ENCODE measurements around the gene CALN1. TPM values are rescaled to one million over a fixed set of nuclear protein-coding genes. Genes with fewer than 3 reads are reported as not detected.
"Not testable (repeated sequence)": the region's sequence is repeated elsewhere in the genome, so short reads cannot be mapped to it uniquely, and the experiment has no call there.

Gene CALN1
- total RNA-seq, 1 donor from 2014 or later, result 0.13 TPM

DNA sequence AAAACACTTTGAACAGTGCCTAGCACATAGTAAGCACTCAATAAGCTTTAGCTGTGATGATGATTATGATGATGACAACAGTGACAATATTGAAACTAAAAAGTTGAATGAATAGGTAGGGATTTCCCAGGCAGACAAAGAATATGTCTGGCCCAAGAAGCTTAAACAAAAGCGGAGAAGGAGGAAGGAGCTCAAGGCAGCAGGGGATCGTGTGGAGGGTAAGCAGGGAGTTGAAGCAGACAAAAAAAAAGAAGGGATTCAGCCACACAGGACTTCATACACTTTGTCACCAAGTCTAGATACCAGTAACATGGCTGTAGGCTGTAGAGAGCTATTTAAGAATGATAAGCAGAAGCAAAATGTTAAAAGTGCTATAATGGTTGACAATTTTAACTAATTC, 144.0 kb downstream of the CALN1 start:
- no peak for DNase-seq (ENCODE audit: low read depth in 2 of 2)

DNA sequence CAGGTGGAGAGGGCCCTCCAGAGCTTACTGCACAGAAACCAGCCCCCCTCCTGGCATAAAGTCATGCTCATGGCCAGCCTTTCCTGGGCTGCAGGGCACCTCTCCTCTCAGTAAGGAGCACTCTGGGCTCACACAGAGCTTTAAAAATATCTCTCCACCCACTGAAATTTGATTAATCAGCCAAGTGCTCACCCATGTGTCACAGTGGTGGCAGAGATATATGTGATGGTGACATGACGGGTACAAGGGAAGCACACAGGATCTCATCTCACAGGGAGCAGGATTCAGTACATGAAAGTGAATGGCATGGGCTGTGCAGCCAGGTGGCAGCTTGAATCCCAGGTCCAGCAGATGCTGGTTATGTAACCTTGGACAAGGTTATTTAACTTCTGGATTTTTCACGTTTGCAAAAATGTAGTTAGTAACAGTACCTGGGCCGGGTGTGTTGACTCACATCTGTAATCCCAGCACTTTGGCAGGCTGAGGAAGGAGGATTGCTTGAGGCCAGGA, 144.8 kb downstream of the CALN1 start:
- no peak for DNase-seq (ENCODE audit: low read depth in 2 of 2)

DNA sequence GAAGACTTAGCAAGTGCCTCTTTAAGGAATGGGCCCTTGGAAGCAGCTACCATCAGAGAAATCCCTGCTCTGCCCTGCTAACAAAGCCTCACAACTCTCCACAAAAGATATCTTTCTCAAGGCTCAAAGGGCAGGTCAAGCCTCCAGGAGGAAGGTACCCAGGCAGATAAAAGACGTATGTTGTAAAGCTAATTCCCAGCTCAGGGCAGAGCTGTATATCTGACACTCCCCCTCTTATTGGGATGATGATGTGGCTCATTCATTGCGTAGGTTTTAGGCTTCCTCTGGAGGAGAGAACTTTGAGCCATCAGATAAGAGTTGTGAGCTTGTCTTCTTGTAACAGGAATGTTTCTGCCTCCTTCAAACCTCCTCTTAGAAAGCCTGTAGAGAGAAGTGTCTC, 145.4 kb downstream of the CALN1 start:
- no peak for DNase-seq (ENCODE audit: low read depth in 2 of 2)

DNA sequence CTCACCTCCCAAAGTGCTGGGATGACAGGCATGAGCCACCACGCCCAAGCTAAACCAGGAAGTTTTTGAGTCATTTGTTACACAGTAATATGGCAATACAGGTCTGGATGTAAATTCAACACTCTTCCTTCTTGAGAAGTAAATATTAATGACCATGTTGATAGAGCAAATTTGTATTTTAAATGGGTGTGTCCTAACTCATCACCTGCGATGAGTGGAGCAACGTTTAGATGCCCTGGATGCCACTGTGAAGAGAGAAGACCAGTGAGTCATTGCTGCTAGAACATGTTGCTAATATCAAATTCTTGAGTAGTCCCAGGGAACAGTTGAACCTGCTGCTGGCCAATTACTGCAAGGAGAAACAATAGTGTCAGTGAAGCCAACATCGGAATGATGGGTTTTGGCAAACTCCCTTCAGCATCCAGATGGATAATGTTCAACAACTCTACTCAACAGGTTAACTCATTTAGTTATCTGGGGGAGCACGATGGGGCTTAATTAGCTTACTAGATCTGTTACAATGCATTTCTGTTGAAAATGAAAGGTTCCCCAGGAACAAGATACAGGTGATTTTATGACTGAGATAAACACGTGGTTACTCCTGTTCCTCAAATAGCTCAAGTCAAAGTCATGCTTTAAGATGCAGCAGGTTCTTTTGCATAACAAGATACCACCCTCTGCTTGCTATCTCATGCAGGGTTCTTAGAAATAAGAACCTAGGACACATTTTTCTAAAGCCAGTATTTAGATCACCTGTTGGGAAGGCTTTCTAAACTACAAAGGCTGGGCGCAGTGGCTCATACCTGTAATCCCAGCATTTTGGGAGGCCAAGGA, 146.8 kb downstream of the CALN1 start:
- no peak for DNase-seq (ENCODE audit: low read depth in 2 of 2)

DNA sequence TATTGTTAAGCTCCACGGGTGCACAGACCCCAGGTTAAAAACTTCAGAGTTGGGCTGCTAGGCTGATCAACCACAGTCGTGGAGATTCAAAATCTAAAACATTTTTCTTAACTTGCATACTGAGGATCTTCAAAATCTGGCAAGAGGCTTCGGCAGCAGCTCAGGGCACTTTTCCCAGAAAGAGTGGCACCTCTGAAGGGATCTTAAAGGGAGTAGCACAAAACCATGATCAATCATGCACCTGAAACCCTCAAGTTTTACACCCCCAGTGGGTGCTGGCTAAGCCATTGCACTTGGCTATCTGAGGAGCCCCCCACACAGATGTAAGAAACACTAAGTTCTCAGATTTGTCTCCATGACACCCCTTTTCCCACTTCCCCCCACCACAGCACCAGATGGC, 151.7 kb downstream of the CALN1 start:
- no peak for DNase-seq (ENCODE audit: low read depth in 2 of 2)

DNA sequence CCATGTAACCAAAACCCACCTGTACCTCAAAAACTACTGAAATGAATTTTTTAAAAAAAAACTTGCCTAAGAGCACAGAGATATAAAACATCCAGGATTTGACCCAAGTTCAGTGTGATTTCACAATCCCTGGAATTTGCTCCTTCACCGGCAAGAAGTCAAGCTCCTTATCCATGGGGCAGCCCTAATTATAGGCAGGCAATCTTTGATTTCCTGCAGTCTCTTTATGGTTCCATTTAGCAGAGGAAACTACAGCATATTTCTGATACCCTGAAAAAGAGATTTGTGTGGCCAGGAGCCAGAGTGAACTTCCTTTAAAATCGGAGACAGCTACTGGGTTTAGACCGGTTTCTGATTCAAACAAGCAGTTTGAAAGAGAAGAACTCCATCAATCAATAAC, 154.1 kb downstream of the CALN1 start:
- no peak for DNase-seq (ENCODE audit: low read depth in 2 of 2)

DNA sequence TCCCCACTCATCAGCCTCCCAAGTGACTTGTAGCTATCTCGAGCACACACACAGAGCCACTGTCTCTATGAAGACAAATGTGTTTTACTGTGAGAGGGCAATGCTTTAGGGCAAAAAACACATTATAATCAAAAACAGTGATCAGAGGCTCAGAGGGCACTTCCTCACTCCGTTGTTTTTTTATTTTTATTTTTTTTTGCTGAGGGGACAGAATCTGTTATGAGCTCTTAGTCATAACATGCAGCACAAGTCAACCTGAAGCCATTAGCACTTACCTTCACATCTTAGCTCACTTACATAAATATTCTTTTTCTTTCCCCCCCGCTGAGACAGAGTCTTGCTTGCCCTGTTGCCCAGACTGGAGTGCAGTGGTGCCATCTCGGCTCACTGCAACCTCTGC, 157.7 kb downstream of the CALN1 start:
- DNase-seq (ENCODE audit: low read depth in 2 of 2), result no peak

DNA sequence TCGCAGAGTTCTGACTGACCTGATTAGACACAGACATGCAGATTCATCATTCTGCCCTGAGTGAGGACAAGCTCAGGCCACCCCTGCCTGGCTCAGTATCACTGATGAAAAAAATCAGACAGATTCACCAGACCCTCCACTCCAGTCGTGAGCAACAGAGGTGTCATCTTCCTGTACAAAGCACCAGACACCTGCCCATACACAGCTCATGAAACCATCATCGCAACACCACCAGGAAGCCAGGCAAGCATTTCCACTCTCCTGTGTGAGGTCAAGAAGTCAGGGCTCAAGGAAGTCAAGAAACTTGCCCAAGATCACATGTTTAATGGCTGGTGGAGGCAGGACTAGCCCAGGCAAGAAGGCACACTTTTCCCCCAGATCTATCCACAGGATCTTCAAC, 163.0 kb downstream of the CALN1 start:
- DNase-seq (ENCODE audit: low read depth in 2 of 2), result no peak

DNA sequence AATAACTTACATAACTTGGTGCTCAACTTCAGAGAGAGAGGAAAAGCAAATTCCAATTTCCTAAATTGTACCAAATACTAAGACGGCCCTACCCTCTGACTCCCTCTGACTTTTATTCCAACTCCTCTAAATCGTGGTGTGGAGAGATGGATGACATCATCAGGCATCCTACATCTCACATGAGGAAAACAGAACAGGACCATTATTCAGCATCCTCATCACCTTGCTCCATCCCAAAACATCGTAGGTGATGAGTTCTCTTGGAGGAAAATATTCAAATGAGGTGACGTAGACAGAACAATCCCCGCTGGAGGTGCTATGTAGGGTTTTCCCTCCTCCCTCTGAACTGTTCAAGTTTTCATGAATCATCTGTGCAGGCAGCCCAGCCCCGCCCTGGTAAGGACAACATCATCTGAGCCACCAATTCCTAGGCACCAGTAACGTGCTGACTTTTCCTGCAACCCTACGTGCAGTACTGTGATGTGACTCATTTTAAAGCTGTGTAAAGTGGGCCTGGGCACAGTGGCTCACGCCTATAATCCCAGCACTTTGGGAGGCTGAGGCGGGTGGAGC, 167.2 kb downstream of the CALN1 start:
- no peak for DNase-seq (ENCODE audit: low read depth in 2 of 2)

DNA sequence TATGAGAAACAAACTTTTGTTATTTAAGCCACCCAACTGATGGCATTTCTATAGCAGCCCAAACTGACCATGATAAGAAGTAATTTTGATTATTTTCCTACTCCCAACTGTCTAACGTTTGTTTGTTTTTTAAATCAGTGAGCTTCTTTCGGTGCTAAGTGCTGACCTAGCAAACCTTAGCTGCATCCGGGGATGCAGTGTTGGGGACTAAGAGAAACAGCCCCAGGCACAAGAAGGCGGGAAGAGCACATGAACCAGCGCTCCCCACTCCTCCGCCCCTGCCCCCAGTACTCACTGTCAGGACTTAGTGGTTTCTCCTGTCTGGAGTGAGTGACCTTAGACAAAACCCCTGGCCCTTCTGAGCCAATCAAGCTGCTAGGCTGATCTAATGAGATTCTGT, 168.8 kb downstream of the CALN1 start:
- no peak for DNase-seq (ENCODE audit: low read depth in 2 of 2)

DNA sequence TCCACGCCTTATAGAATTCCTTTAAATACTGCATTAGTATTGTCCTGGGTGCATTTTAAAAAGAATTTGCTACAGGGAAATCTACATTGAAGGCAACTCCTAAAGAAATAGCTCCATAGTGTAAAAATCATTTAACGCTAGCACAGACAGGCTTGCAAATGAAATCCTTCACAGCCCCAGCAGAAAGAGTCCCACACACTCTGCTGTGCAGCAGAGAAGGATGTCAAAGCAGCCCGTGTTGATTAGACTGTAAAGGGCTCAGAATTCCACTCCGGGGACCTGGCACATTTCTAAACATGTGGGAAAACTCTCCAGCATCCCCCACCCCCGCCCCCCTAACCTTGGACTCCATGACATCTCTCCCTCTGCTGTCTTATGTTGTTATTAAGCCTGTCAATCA, 176.8 kb downstream of the CALN1 start:
- no peak for DNase-seq (ENCODE audit: low read depth in 2 of 2)

DNA sequence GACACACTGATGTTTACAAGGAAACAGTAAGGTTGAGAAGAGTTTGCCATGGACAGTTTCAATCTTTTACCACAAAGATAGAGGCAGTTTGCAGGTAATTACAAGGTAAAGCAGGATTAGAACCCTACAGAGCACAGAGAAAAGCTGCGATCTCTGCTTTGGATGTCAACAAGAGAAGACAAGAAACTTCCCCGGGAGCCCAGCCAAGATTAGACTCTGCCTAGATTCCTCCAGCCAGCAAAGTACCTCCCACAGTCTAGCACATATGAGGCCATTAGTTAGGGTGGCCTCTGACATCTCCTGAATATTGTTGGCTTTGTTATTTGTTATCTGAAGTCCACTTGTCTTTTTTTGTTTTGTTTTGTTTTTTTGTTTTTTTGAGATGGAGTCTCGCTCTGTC, 178.1 kb downstream of the CALN1 start:
- no peak for DNase-seq (ENCODE audit: low read depth in 2 of 2)

DNA sequence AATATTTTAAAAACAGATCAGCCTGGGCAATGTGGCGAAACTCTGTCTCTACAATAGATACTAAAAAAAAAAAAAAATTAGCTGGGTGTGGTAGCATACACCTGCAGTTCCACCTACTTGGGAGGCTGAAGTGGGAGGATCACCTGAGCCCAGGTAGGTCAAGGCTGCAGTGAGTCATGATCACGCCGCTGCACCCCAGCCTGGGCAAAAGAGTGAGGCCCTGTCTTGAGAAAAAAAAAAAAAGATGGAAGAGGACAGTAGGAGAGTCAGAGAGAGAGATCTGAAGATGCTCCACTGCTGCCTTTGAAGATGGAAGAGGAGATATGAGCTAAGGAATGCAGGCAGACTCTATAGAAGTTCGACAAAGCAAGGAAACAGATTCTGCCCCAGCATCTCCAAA, 181.9 kb downstream of the CALN1 start:
- no peak for DNase-seq (ENCODE audit: low read depth in 2 of 2)

DNA sequence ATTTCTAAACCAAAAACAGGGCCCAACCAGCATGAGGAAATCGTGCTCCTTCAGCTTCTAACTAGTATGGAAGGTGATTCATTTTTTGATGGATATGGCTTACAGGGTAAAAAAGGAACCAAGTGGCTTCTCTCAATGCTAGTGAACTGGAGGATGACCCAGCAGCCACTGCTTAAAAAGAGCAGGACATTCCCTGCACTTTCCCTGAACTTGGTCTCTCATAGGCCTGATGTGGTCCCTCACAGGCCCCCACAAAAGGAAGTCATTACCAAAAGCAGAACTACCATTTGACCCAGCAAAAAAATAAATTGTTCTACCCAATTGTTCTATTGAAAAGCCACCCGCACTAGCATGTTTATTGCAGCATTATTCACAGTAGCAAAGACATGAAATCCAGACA, 188.8 kb downstream of the CALN1 start:
- no peak for DNase-seq (ENCODE audit: low read depth in 2 of 2)

DNA sequence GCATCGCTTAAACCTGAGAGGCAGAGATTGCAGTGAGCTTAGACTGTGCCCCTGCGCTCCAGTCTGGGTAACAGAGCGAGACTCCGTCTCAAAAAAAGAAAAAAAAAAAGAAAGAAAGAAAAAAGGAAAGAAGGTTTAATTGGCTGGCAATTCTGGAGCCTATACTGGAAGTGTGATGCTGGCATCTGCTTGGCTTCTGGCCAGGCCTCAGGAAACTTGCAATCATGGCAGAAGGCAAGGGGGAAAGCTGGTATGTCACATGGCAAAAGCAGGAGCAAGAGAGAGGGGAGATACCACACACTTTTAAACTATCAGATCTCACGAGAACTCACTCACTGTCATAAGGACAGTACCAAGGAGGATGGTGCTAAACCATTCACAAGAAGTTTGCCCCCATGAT, 190.0 kb downstream of the CALN1 start:
- no peak for DNase-seq (ENCODE audit: low read depth in 2 of 2)

DNA sequence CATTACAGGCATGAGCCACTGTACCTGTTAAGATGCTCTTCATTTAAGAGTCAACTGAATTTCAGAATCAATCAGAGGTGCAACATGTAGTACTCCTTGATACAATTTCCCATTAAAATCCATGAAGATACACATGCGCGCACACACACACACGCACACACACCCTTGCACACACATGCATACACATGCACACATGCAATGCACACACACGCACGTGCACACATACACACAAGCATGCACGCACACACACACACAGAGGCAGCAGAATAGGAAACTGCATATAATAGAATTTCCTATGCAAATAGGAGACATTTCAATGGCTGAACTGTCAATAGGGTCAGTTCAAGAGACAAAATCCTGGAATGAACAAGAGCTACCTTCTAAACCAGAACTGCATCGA, 192.6 kb downstream of the CALN1 start:
- DNase-seq (ENCODE audit: low read depth in 2 of 2), result no peak

DNA sequence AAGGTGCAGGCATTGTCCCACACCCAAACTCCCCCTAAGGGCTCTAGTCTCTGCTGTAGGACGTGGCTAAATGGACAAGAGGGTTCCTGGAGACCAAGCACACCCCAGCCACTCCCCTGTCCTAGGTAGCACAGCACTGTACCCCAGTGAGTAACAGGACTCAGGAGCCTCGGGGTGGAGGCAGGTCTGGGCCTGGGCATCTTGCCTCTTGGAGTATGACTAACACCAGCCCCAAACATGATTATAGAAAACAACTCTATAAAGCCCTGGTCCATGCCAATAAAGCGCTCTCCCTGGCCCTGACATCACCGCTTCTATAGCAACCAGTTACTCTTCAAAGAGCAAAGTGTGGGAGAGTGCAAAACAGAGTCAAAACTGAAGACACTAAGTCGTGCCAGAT, 195.0 kb downstream of the CALN1 start:
- no peak for DNase-seq (ENCODE audit: low read depth in 2 of 2)

DNA sequence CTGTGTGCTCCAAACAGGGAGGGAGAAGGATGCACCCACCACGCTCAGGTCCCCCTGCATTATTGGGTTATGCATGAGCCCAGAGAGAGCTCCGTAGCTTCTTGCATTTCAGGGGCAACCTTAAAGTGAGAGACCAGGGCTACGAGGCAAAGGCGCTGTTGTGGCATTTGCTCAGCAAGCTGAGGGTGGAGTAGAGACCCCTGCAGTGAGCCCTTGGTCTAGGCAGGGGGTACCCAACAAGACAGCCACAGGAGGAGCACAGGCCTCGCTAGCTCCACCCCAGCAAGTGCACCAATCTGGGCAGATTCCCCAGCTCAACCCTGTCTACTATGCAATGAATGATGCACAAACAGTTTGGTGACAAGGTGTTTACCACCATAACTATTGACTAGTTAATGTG, 198.4 kb downstream of the CALN1 start:
- DNase-seq (ENCODE audit: low read depth in 2 of 2), result no peak

DNA sequence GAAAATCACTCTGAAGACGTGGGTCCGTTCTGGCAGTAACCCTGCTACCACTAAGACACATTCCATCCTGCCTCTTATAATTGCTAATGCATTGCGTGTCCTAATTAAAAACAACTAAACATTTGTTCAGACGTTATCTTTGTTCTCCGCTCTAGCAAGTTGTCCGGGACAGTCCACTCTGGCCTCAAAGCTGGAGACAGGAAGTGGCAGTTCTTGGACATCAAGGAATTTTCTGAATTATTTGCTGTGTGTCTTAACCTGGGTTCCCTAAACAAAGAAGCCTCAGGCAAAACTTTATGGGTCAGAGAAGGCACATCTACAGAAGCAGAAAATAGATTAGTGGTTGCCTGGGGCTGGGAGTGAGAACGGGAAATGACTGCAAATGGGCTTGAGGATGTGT, 199.1 kb downstream of the CALN1 start:
- DNase-seq (ENCODE audit: low read depth in 2 of 2), result no peak

DNA sequence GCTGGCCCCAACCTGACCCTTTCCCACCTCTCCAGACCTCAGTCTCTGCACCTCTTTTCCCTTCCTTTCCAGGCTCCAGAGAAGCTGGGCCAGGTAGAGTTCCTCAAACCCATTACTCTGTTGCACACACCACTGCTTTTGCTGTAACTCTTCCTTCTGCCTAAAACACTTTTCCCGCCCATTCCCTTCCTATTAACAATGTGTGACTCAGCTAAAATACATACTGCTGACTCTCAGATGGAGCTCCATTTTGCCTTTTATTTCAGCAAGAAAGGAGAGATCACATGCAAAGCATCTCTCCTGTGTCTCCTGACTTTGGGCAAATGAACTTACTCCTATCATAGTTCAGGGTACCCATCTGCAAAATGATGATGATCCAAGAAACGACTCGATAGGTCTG, 201.0 kb downstream of the CALN1 start:
- no peak for DNase-seq (ENCODE audit: low read depth in 2 of 2)

DNA sequence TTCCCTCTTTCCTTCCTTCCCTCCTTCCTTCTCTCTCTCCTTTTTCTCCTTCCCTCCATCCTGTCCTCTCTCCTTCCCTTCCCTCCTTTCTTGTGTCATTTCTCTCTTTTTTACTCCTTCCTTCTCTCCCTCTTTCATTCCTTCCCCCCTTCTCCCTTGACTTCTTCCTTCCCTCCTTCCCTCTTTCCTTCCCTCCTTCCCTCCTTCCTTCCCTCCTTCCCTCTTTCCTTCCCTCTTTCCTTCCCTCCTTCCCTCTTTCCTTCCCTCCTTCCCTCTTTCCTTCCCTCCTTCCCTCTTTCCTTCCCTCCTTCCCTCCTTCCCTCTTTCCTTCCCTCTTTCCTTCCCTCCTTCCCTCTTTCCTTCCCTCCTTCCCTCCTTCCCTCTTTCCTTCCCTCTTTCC, 203.1 kb downstream of the CALN1 start:
- not testable (repeated sequence) for DNase-seq (ENCODE audit: low read depth in 2 of 2)

DNA sequence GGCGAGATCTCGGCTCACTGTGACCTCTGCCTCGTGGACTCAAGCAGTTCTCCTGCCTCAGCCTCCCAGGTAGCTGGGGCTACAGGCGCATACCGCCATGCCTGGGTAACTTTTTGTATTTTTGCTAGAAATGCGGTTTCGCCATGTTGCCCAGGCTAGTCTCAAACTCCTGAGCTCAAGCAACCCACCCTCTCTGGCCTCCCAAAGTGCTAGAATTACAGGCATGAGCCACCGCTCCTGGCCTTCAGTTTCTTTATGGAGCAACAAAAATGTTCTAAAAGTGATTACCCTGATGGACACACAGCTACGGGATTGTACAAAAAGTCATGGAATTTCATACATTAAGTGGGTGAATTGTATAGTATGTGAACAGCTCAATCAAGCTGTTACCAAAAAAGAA, 216.0 kb downstream of the CALN1 start:
- DNase-seq (ENCODE audit: low read depth in 2 of 2), result no peak

DNA sequence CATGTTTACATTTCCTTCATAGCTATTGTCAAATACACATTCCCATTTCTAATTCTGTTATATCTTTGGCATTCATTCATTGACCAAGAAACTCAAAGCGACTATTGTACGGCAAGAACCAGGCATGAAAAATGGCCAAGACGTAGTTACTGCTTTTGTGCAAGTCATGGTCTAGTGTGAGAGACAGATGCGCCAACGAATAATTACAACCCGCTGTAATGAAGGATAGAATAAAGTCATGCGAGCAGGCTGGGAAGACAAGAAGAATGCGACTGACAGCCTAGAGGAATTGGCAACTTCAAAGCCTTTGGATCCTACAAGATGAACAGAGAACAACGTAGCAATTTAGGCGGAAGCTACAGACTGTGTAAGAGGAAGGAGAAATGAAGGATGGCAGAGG, 221.2 kb downstream of the CALN1 start:
- no peak for DNase-seq (ENCODE audit: low read depth in 2 of 2)

All from dermis microvascular lymphatic vessel endothelial cell (primary cell).